ENCODE measurements around the gene PRKAA1. TPM values are rescaled to one million over a fixed set of nuclear protein-coding genes. Genes with fewer than 3 reads are reported as not detected.

Gene PRKAA1
- total RNA-seq, 2 experiments from 2014 or later, result 102 to 105 TPM

DNA sequence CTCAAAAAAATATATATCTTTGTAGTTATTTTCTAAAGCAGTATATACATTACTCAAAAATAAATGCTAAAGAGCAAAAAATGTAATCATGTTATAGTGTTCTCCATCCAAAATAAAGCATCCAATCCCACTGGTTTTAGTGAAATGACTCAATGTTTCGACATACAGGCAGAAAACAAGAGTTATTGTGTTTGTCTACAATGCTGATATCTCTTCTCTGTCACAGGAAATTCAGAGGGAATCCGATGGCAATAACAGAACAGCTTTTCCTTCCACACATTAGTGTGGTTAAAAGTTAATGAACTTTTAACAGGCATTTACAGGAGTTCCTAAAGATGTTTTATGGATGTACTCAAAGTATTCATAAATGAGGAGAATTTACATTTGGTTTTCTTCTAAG lies 54.4 kb downstream of the PRKAA1 start:
- H3K27ac Mint-ChIP-seq, result no peak overlapping the region
- peaks cover 31% of the 10 kb centered on the region for H3K36me3 ChIP-seq (ENCODE audit: insufficient read depth, low read length)

DNA sequence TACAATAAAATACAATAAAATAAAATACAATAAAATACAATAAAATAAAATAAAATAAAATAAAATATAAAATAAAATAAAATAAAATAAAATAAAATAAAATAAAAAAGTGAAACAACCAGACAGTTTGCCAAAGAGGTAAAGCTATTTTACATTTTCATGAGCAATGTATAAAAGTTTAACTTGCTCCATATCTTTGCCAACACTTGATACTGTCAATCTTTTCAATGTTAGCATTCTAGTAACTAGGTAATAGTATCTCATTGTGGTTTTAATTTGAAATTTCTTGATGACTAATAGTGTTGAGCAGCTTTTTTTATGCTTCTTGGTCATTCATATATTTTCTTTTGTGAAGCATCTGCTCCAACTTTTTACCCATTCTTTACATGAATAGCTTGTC lies 59.7 kb downstream of the PRKAA1 start:
- Histone ChIP-seq H3K27ac (ENCODE audit: low read depth in 1 of 2, low read length in 2 of 2) (no peak overlapping the region), H3K27me3 (ENCODE audit: control insufficient read depth in 1 of 2, insufficient read depth in 2 of 2, low read length in 2 of 2) (no peaks in the 10 kb centered on the region), H3K4me1 (ENCODE audit: insufficient read depth, low read length) (no peaks in the 10 kb centered on the region), H3K9me3 (ENCODE audit: control insufficient read depth in 1 of 2, insufficient read depth in 1 of 2, low read length in 2 of 2) (peaks cover 0 to 10% of the 10 kb centered on the region in 2 experiments), H3K4me3 (ENCODE audit: low read length) (no peak overlapping the region), H3K36me3 (ENCODE audit: insufficient read depth, low read length) (peaks cover 26% of the 10 kb centered on the region)
- DNase-seq (no peak), ATAC-seq (ENCODE audit: poor library complexity) (no peak)
- Mint-ChIP-seq H3K27ac (no peak overlapping the region), H3K9me3 (no peaks in the 10 kb centered on the region), H3K27me3 (no peaks in the 10 kb centered on the region), H3K4me3 (no peak overlapping the region), H3K4me1 (ENCODE audit: low read depth) (peaks cover 30% of the 10 kb centered on the region), H3K36me3 (ENCODE audit: low read depth) (peaks cover 69% of the 10 kb centered on the region)
- intact Hi-C loops (cut with DNase I, micrococcal nuclease), result loop anchor here in 1 of 2 experiments (5.0 kb wide), 2 partner anchors 1141 to 1156 kb away; no protein-coding TSS in a partner anchor
- CTCF ChIA-PET, result interaction anchor here (1.2 to 1.5 kb wide), 2 partner anchors 17 to 1025 kb away, joined by 3 to 4 read pairs; partner anchors contain the start of gene TTC33
- POLR2A ChIA-PET, result no interaction called here
- TF ChIP-seq, protein P1, sequence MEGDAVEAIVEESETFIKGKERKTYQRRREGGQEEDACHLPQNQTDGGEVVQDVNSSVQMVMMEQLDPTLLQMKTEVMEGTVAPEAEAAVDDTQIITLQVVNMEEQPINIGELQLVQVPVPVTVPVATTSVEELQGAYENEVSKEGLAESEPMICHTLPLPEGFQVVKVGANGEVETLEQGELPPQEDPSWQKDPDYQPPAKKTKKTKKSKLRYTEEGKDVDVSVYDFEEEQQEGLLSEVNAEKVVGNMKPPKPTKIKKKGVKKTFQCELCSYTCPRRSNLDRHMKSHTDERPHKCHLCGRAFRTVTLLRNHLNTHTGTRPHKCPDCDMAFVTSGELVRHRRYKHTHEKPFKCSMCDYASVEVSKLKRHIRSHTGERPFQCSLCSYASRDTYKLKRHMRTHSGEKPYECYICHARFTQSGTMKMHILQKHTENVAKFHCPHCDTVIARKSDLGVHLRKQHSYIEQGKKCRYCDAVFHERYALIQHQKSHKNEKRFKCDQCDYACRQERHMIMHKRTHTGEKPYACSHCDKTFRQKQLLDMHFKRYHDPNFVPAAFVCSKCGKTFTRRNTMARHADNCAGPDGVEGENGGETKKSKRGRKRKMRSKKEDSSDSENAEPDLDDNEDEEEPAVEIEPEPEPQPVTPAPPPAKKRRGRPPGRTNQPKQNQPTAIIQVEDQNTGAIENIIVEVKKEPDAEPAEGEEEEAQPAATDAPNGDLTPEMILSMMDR (IDR thresholded peaks at IDR 0.05), result no peak

More for the DNA sequence above, 54.4 kb downstream of the PRKAA1 start:
- no peak overlapping the region for H3K4me3 Mint-ChIP-seq
- Histone ChIP-seq H3K9me3 (ENCODE audit: control insufficient read depth in 1 of 2, insufficient read depth in 1 of 2, low read length in 2 of 2) (peaks cover 0 to 10% of the 10 kb centered on the region in 2 experiments), H3K27me3 (ENCODE audit: control insufficient read depth in 1 of 2, insufficient read depth in 2 of 2, low read length in 2 of 2) (no peaks in the 10 kb centered on the region), H3K4me1 (ENCODE audit: insufficient read depth, low read length) (peaks cover 4% of the 10 kb centered on the region), H3K4me3 (ENCODE audit: low read length) (no peak overlapping the region), H3K27ac (ENCODE audit: low read depth in 1 of 2, low read length in 2 of 2) (no peak overlapping the region)
- H3K4me1 Mint-ChIP-seq (ENCODE audit: low read depth), result peaks cover 22% of the 10 kb centered on the region
- intact Hi-C loops (cut with DNase I, micrococcal nuclease), result no loop called here
- DNase-seq (no peak), ATAC-seq (ENCODE audit: poor library complexity) (no peak)
- TF ChIP-seq, protein P1 (IDR thresholded peaks at IDR 0.05), result no peak
- ChIA-PET POLR2A (interaction anchor here (0.6 kb wide), 1 partner anchor 64 kb away, joined by 3 read pairs; no protein-coding TSS in a partner anchor), CTCF (interaction anchor here (0.5 to 0.7 kb wide), 2 partner anchors 43 to 263 kb away, joined by 3 read pairs; no protein-coding TSS in a partner anchor)
- H3K9me3 Mint-ChIP-seq, result no peaks in the 10 kb centered on the region
- peaks cover 75% of the 10 kb centered on the region for H3K36me3 Mint-ChIP-seq (ENCODE audit: low read depth)
- no peaks in the 10 kb centered on the region for H3K27me3 Mint-ChIP-seq

DNA sequence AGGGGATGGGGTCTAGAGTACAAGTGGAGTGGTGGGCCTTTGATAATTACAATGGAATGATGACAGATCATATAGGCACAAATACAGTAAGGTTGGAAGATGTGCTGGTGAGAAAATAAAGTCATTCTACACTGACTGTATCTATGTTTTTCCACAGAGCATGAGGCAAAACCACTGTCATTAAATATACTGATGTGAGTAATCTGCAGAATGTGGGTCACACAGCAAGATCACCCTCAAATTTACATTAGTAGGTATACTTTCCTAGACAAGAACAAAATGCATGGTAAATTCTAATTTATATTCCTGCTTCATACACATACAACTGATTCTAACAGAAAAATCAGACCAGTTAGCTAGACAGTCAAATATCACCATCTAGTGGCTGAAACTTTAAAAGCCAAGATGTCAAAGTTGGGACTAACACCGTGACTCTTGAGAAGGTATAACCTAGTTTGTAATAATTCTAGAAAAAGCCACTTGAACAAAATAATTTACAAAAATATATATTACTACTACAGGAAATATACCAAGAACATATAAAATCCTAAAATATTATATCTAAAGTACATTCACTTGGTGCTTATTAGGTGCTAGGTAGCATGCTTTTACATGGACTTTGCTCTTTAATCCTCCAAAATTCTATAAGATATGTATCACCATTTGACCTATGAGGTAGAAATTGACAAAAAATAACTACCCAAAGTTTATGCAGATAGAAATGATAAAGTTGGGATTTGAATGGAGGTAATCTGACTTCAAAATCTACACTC lies 61.9 kb downstream of the PRKAA1 start:
- peaks cover 38% of the 10 kb centered on the region for H3K4me1 Mint-ChIP-seq (ENCODE audit: low read depth)
- Histone ChIP-seq H3K4me3 (ENCODE audit: low read length) (no peak overlapping the region), H3K9me3 (ENCODE audit: control insufficient read depth in 1 of 2, insufficient read depth in 1 of 2, low read length in 2 of 2) (peaks cover 0 to 6% of the 10 kb centered on the region in 2 experiments), H3K4me1 (ENCODE audit: insufficient read depth, low read length) (no peaks in the 10 kb centered on the region), H3K27me3 (ENCODE audit: control insufficient read depth in 1 of 2, insufficient read depth in 2 of 2, low read length in 2 of 2) (no peaks in the 10 kb centered on the region), H3K36me3 (ENCODE audit: insufficient read depth, low read length) (peaks cover 18% of the 10 kb centered on the region), H3K27ac (ENCODE audit: low read depth in 1 of 2, low read length in 2 of 2) (no peak overlapping the region)
- H3K36me3 Mint-ChIP-seq (ENCODE audit: low read depth), result peaks cover 51% of the 10 kb centered on the region
- no peak overlapping the region for H3K4me3 Mint-ChIP-seq
- CTCF ChIA-PET, result interaction anchor here (1.0 to 1.5 kb wide), 2 partner anchors 788 to 1020 kb away, joined by 3 read pairs; no protein-coding TSS in a partner anchor
- intact Hi-C loops (cut with DNase I, micrococcal nuclease), result loop anchor here (1.0 to 5.0 kb wide), 10 partner anchors 47 to 1157 kb away; no protein-coding TSS in a partner anchor
- H3K27ac Mint-ChIP-seq, result no peak overlapping the region
- no peaks in the 10 kb centered on the region for H3K9me3 Mint-ChIP-seq
- no peaks in the 10 kb centered on the region for H3K27me3 Mint-ChIP-seq
- peak in 3 of 14 experiments; percentile 70 to 78 (median 77) for DNase-seq
- POLR2A ChIA-PET, result no interaction called here
- peak; percentile 72 for ATAC-seq (ENCODE audit: poor library complexity)
- TF ChIP-seq, protein P1 (IDR thresholded peaks at IDR 0.05), result peak; percentile 80
